ENCODE data around the gene GALNT16. TPM values are rescaled to one million over a fixed set of nuclear protein-coding genes. Genes with fewer than 3 reads are reported as not detected.

The GALNT16 gene
- total RNA-seq, 1 donor from 2014 or later, result 8.2 TPM

- Mint-ChIP-seq H3K27me3 (ENCODE audit: low read depth) (peaks cover 58% of the 10 kb centered on the region), H3K4me1 (peaks cover 10% of the 10 kb centered on the region), H3K36me3 (no peaks in the 10 kb centered on the region), H3K4me3 (no peak overlapping the region), H3K9me3 (no peaks in the 10 kb centered on the region), H3K27ac (no peak overlapping the region)
- DNase-seq (ENCODE audit: low spot score in 2 of 2, unreplicated experiment in 2 of 2), result no peak
- TF ChIP-seq, protein P1, sequence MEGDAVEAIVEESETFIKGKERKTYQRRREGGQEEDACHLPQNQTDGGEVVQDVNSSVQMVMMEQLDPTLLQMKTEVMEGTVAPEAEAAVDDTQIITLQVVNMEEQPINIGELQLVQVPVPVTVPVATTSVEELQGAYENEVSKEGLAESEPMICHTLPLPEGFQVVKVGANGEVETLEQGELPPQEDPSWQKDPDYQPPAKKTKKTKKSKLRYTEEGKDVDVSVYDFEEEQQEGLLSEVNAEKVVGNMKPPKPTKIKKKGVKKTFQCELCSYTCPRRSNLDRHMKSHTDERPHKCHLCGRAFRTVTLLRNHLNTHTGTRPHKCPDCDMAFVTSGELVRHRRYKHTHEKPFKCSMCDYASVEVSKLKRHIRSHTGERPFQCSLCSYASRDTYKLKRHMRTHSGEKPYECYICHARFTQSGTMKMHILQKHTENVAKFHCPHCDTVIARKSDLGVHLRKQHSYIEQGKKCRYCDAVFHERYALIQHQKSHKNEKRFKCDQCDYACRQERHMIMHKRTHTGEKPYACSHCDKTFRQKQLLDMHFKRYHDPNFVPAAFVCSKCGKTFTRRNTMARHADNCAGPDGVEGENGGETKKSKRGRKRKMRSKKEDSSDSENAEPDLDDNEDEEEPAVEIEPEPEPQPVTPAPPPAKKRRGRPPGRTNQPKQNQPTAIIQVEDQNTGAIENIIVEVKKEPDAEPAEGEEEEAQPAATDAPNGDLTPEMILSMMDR (IDR thresholded peaks at IDR 0.05; ENCODE audit: unreplicated experiment), result no peak
These were observed 3.4 kb downstream of the GALNT16 start for GRCh38 chr14:69263364-69263763.

GRCh38 chr14:69263771-69264170, 3.8 kb downstream of the GALNT16 start:
- Mint-ChIP-seq H3K4me3 (no peak overlapping the region), H3K9me3 (no peaks in the 10 kb centered on the region), H3K27ac (no peak overlapping the region), H3K27me3 (ENCODE audit: low read depth) (peaks cover 54% of the 10 kb centered on the region), H3K4me1 (peaks cover 10% of the 10 kb centered on the region), H3K36me3 (no peaks in the 10 kb centered on the region)
- DNase-seq (ENCODE audit: low spot score in 2 of 2, unreplicated experiment in 2 of 2), result no peak
- TF ChIP-seq, protein P1 (IDR thresholded peaks at IDR 0.05; ENCODE audit: unreplicated experiment), result no peak

- H3K36me3 Mint-ChIP-seq, result no peaks in the 10 kb centered on the region
- no peak overlapping the region for H3K27ac Mint-ChIP-seq
- H3K27me3 Mint-ChIP-seq (ENCODE audit: low read depth), result peaks cover 35% of the 10 kb centered on the region
- TF ChIP-seq, protein P1 (IDR thresholded peaks at IDR 0.05; ENCODE audit: unreplicated experiment), result no peak
- H3K4me1 Mint-ChIP-seq, result no peaks in the 10 kb centered on the region
- H3K9me3 Mint-ChIP-seq, result no peaks in the 10 kb centered on the region
- DNase-seq (ENCODE audit: low spot score in 2 of 2, unreplicated experiment in 2 of 2), result no peak
- no peak overlapping the region for H3K4me3 Mint-ChIP-seq
These were observed 6.8 kb downstream of the GALNT16 start for GRCh38 chr14:69266572-69267345.

DNA sequence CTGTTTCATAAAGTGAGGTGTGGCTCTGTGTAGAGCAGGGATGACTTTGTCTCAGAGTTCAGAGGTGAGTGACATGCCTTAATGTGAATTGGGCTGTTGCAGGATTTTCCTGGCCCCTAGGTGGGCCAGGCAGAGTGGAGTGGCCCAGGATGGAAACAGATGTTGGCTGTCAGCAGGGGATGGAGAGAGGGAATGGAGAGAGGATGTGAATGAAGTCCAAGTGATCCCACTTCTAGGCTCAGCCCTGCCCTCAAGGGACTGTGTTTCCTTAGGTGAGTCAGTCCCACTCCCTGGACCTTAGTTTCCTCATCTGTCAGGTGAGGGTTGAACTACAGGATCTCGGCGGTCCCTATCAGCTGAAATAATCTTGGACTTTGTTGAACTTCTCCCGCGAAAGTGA, 7.5 kb downstream of the GALNT16 start:
- Mint-ChIP-seq H3K4me1 (no peaks in the 10 kb centered on the region), H3K4me3 (no peak overlapping the region), H3K36me3 (no peaks in the 10 kb centered on the region), H3K9me3 (no peaks in the 10 kb centered on the region), H3K27ac (no peak overlapping the region), H3K27me3 (ENCODE audit: low read depth) (peaks cover 28% of the 10 kb centered on the region)
- no peak for DNase-seq (ENCODE audit: low spot score in 2 of 2, unreplicated experiment in 2 of 2)
- TF ChIP-seq, protein P1 (IDR thresholded peaks at IDR 0.05; ENCODE audit: unreplicated experiment), result no peak

GRCh38 chr14:69268223-69268622, 8.3 kb downstream of the GALNT16 start:
- Mint-ChIP-seq H3K4me1 (no peaks in the 10 kb centered on the region), H3K4me3 (no peak overlapping the region), H3K27me3 (ENCODE audit: low read depth) (peaks cover 21% of the 10 kb centered on the region), H3K27ac (no peak overlapping the region), H3K36me3 (no peaks in the 10 kb centered on the region), H3K9me3 (no peaks in the 10 kb centered on the region)
- TF ChIP-seq, protein P1 (IDR thresholded peaks at IDR 0.05; ENCODE audit: unreplicated experiment), result no peak
- DNase-seq (ENCODE audit: low spot score in 2 of 2, unreplicated experiment in 2 of 2), result no peak
